Measurements from ENCODE around the gene THOC3.
"Not testable (repeated sequence)": the region's sequence is repeated elsewhere in the genome, so short reads cannot be mapped to it uniquely, and the experiment has no call there.

GRCh38 chr5:175913835-175914672, 54.1 kb downstream of the THOC3 start:
- not testable (repeated sequence) for TF ChIP-seq CTCF (IDR thresholded peaks at IDR 0.05; ENCODE audit: low read depth, low read length, missing input control); RXRA (IDR thresholded peaks at IDR 0.05); ZBTB33 (IDR thresholded peaks at IDR 0.05); RAD21 (IDR thresholded peaks at IDR 0.05)

Data from liver (tissue), 3 donors.